HCT116 (cell line): ENCODE results near the gene MFRP.
"Not testable (repeated sequence)": the region's sequence is repeated elsewhere in the genome, so short reads cannot be mapped to it uniquely, and the experiment has no call there.

ENCODE experiments used
- CTCF ChIP-seq, 3 experiments: fragments of 200-600 bp in 1 of 3; sonication (generic) in 1 of 3; IDR thresholded peaks in 2 of 3; conservative IDR thresholded peaks in 1 of 3; 2 replicates each; pipeline ENCODE4 v1.5.1; 2012 to 2017; ENCODE audit warnings: low read depth in 2 of 3, low read length in 2 of 3, antibody characterized with exemption in 1 of 3, borderline replicate concordance in 1 of 3, control low read depth in 1 of 3, mild to moderate bottlenecking in 1 of 3, mixed read lengths in 1 of 3, mixed run types in 1 of 3, moderate library complexity in 1 of 3; ENCODE audit not compliant: insufficient read depth in 1 of 3
- EZH2phosphoT487 ChIP-seq: fragments of 200-600 bp; IDR thresholded peaks from 2 replicates; pipeline ENCODE4 v1.6.1; 2018; ENCODE audit warnings: antibody characterized with exemption, borderline replicate concordance
- POLR2AphosphoS5 ChIP-seq: IDR thresholded peaks from 2 replicates; pipeline ENCODE4 v1.6.1; 2011; ENCODE audit warnings: mild to moderate bottlenecking, low read depth, low read length, moderate library complexity
- SIN3A ChIP-seq: IDR thresholded peaks from 2 replicates; pipeline ENCODE4 v1.6.1; 2012; ENCODE audit warnings: low read depth
- SP1 ChIP-seq: IDR thresholded peaks from 2 replicates; pipeline ENCODE4 v1.6.1; 2012; ENCODE audit warnings: low read depth
- SRF ChIP-seq: IDR thresholded peaks from 2 replicates; pipeline ENCODE4 v1.6.1; 2012; ENCODE audit warnings: low read depth
- ZNF274 ChIP-seq: fragments of 200-500 bp; sonication (Bioruptor generic); IDR thresholded peaks from 2 replicates; pipeline ENCODE4 v1.6.1; 2014; ENCODE audit warnings: mild to moderate bottlenecking, low read depth, low read length, inconsistent platforms

GRCh38 chr11:119382513-119382912 is 36.0 kb upstream of the MFRP start:
- not testable (repeated sequence) for TF ChIP-seq SIN3A; ZNF274; POLR2AphosphoS5; SRF; CTCF (IDR thresholded peaks at IDR 0.05 in 2 of 3, conservative IDR thresholded peaks at IDR 0.05 in 1 of 3; ENCODE audit: borderline replicate concordance in 1 of 3, insufficient read depth in 1 of 3, low read depth in 2 of 3, low read length in 2 of 3); SP1; EZH2phosphoT487
